ENCODE data around the gene CSTF1.

DNA sequence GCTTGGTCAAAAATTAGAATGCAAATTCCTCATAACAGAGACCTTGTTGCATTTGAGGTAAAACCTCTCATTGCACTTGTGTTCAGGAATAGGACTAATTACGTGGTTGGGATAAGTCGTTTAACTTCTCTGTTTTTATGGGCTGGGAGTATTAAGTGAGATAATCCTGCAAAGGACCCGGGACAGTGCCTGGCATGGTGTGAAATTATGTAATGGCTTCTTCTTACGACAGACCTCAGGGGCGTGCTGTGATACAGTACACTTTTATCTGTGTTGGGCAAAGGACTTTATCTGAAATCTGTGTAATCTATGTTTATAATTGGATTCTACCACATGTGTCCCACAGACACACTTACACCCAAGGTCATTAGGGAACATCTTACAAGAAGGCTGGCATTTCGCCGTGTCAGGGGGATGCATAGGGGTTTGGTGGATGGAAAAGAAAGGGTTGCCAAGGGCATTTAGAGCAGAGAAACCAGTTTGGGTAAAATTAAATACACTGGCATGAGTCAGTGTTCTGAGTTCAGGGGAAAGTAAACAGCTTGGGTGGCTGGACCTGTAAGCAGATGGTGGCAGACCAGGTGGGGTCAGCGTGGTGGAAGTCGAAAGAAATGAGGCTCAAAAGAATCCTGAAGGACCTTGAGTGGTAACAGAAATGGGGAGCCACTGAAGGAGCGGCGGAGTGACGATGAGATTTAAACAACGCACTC, 58.8 kb downstream of the CSTF1 start:
- TF ChIP-seq POLR2A (IDR thresholded peaks at IDR 0.05; ENCODE audit: low read depth, low read length): no peak
- no peak for TF ChIP-seq POLR2AphosphoS5 (IDR thresholded peaks at IDR 0.05; ENCODE audit: low read depth, low read length)
- no peak for TF ChIP-seq TAF1 (IDR thresholded peaks at IDR 0.05; ENCODE audit: low read depth, low read length)
